RWPE2 (cell line): ENCODE measurements around the gene ITGAE.

Experiments
- ATAC-seq: fragments of 200-7000 bp; cut with Tn5 transposase; 3 replicates; pipeline ENCODE4 v1.9.1; 2021; ENCODE audit warnings: low read depth
- DNase-seq: peaks from one replicate; pipeline ENCODE4 v3.0.0-alpha.2; 2020; ENCODE audit warnings: low spot score
- H3K27ac ChIP-seq: fragments of 450-650 bp; 2 replicates; pipeline ENCODE4 v1.5.1; 2017; ENCODE audit warnings: mild to moderate bottlenecking; ENCODE audit not compliant: poor library complexity, severe bottlenecking
- H3K27me3 ChIP-seq: fragments of 250-450 bp; sonication (Bioruptor Pico); 2 replicates; pipeline ENCODE4 v1.5.1; 2021; ENCODE audit warnings: mild to moderate bottlenecking, moderate library complexity; ENCODE audit not compliant: insufficient read depth, poor library complexity, severe bottlenecking
- H3K36me3 ChIP-seq: fragments of 250-450 bp; sonication (Bioruptor Pico); 2 replicates; pipeline ENCODE4 v1.5.1; 2020; ENCODE audit warnings: low read depth, mild to moderate bottlenecking, moderate library complexity
- H3K4me1 ChIP-seq: fragments of 250-450 bp; sonication (Bioruptor Pico); 2 replicates; pipeline ENCODE4 v1.5.1; 2021; ENCODE audit warnings: mild to moderate bottlenecking, moderate library complexity; ENCODE audit not compliant: insufficient read depth, poor library complexity, severe bottlenecking
- H3K4me3 ChIP-seq: fragments of 250-450 bp; sonication (Bioruptor Pico); 2 replicates; pipeline ENCODE4 v1.5.1; 2021; ENCODE audit warnings: mild to moderate bottlenecking, moderate library complexity; ENCODE audit not compliant: severe bottlenecking
- H3K9me3 ChIP-seq: fragments of 250-450 bp; sonication (Bioruptor Pico); 2 replicates; pipeline ENCODE4 v1.5.1; 2021; ENCODE audit warnings: mild to moderate bottlenecking, moderate library complexity; ENCODE audit not compliant: severe bottlenecking
- TF ChIP-seq, protein P1 (sequence below): fragments of 450-650 bp; IDR thresholded peaks from one replicate; pipeline ENCODE4 v1.5.1; 2017; ENCODE audit warnings: mild to moderate bottlenecking, moderate library complexity; ENCODE audit not compliant: poor library complexity, severe bottlenecking

ITGAE gene

DNA sequence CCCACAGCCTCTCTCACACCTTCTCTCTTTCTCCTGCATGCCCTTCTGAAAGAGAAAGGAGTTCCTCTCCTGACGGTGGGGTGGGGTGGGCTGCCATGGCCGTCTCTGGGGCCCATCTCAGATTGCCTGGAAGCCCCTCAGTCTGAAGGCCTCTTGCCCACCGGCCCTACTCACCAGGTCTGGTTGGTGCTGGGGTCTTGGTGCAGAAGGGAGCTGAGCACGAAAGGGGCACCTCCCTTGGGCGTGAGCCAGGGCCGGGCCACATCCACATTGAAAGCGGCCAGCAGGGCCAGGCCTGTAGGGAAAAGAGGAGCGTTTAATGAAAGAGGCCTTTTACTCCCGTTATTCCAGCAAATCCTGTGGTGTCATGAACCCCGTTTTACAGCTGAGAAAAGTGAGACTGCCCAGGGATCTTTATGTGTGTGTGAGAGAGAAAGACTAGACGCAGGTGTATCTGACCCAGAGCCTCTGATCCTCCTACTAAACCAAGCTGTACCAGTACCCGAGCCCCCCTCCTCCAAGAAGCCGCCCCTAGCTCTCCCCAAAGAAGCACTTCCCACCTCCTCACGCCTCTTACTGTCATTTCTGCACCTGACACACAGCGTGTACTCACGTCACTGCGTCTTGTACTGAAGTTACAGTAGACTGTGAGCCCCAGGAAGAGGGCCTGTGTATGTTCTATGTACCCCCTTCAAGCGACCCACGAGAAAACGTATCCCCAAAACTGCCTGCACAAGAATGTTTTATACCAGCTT is 23.4 kb downstream of the ITGAE start:
- no peak for ATAC-seq
- Histone ChIP-seq H3K36me3 (no peaks in the 10 kb centered on the region), H3K4me1 (peaks cover 3% of the 10 kb centered on the region), H3K9me3 (no peaks in the 10 kb centered on the region), H3K27ac (no peak overlapping the region), H3K27me3 (no peaks in the 10 kb centered on the region), H3K4me3 (no peak overlapping the region)
- TF ChIP-seq, protein P1, sequence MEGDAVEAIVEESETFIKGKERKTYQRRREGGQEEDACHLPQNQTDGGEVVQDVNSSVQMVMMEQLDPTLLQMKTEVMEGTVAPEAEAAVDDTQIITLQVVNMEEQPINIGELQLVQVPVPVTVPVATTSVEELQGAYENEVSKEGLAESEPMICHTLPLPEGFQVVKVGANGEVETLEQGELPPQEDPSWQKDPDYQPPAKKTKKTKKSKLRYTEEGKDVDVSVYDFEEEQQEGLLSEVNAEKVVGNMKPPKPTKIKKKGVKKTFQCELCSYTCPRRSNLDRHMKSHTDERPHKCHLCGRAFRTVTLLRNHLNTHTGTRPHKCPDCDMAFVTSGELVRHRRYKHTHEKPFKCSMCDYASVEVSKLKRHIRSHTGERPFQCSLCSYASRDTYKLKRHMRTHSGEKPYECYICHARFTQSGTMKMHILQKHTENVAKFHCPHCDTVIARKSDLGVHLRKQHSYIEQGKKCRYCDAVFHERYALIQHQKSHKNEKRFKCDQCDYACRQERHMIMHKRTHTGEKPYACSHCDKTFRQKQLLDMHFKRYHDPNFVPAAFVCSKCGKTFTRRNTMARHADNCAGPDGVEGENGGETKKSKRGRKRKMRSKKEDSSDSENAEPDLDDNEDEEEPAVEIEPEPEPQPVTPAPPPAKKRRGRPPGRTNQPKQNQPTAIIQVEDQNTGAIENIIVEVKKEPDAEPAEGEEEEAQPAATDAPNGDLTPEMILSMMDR, result no peak
- DNase-seq, result no peak

DNA sequence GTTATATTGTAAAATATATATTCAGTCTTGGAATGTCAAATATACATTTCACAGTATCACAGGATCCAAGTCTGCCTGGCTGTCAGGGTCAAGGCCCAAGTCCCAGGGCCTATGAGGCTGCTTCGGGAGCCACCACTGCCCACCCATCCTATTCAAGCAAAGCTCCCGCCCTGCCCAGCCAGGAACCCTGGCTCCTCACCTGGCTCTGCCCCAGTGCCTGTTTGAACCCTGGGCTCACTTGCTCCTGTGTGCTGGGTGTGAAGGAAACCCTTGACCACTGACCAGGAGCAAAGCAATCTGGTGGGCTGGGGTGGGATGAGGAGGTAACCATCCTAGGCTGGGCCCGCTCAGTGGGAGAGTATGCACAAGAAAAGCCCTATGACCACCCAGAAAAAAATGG is 27.0 kb downstream of the ITGAE start:
- H3K9me3 ChIP-seq, result no peaks in the 10 kb centered on the region
- no peak overlapping the region for H3K27ac ChIP-seq
- H3K36me3 ChIP-seq, result no peaks in the 10 kb centered on the region
- ATAC-seq (no peak), DNase-seq (no peak)
- no peaks in the 10 kb centered on the region for H3K27me3 ChIP-seq
- TF ChIP-seq, protein P1, result no peak
- H3K4me3 ChIP-seq, result no peak overlapping the region
- H3K4me1 ChIP-seq, result peaks cover 3% of the 10 kb centered on the region

DNA sequence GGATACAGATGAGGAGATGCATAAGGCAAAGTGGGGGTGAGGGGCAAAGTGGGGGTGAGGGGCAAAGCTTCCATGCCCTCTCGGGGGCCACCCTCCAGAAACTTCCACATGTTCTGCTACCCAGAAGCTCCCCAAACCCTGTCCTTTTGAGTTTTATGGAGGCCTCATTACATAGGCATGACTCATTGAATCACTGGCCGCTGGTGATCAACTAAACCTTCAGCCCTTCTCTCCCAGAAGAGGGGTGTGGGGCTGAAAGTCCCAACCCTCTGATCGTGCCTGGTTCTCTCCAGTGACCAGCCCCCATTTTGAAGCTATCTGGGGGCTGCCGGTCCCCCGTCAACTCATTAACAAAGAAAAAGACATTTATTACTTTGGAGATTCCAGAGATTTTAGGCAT is 27.5 kb downstream of the ITGAE start:
- no peak overlapping the region for H3K4me3 ChIP-seq
- ATAC-seq (peak; percentile 81), DNase-seq (no peak)
- no peaks in the 10 kb centered on the region for H3K36me3 ChIP-seq
- peaks cover 3% of the 10 kb centered on the region for H3K4me1 ChIP-seq
- TF ChIP-seq, protein P1, result no peak
- H3K27ac ChIP-seq, result no peak overlapping the region
- H3K27me3 ChIP-seq, result no peaks in the 10 kb centered on the region
- no peaks in the 10 kb centered on the region for H3K9me3 ChIP-seq

DNA sequence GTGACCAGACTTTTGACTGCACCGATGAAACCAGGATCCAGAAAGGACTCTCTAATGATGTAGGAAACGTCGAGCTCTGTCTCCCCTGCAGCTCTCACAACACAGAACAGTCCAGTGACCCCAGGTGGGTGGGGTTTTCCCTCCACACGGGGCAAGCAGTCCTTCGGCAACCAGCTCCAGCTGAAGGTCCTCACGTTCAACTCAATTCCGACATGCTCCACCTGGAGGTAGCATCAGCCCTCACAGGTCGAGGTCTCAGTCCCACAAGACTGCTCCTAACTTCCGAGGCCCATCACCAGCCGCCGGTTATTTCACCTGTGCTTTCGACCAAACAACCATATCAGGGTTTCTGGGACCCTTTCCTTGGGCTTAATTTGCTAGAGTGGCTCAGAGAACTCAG is 28.2 kb downstream of the ITGAE start:
- no peak for ATAC-seq
- H3K27me3 ChIP-seq, result no peaks in the 10 kb centered on the region
- H3K27ac ChIP-seq, result no peak overlapping the region
- H3K36me3 ChIP-seq, result no peaks in the 10 kb centered on the region
- no peak overlapping the region for H3K4me3 ChIP-seq
- H3K4me1 ChIP-seq, result peaks cover 3% of the 10 kb centered on the region
- TF ChIP-seq, protein P1, result no peak
- DNase-seq, result no peak
- H3K9me3 ChIP-seq, result no peaks in the 10 kb centered on the region

DNA sequence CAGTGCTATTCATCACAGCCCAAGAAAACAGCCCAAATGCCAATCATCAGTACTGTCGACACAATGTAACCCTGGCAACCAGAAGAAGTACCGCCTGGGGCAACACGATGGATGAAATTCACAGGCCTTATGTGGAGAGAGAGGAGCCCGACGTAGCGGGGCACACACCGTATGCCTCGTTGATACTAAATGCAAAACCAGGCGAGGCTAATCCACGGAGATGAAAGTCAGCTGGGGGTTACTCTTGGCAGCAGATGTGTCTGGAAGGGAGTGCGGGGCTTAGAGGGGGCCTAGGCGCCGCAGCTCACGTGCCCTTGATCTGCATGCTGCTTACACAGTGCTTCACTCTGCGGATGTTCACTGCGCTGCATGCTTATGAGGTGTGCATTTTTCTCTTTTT is 29.8 kb downstream of the ITGAE start:
- TF ChIP-seq, protein P1, result no peak
- no peaks in the 10 kb centered on the region for H3K27me3 ChIP-seq
- ATAC-seq (no peak), DNase-seq (no peak)
- no peaks in the 10 kb centered on the region for H3K36me3 ChIP-seq
- H3K4me1 ChIP-seq, result peaks cover 3% of the 10 kb centered on the region
- no peak overlapping the region for H3K4me3 ChIP-seq
- no peaks in the 10 kb centered on the region for H3K9me3 ChIP-seq
- H3K27ac ChIP-seq, result no peak overlapping the region
